IMR-90 (cell line): ENCODE data around the gene HLA-DOA. TPM values are rescaled to one million over a fixed set of nuclear protein-coding genes. Genes with fewer than 3 reads are reported as not detected.

Source experiments
- ATAC-seq: fragments of 200-7000 bp; cut with Tn5 transposase; 2 replicates; pipeline ENCODE4 v1.9.1; 2020; ENCODE audit warnings: low read depth, mild to moderate bottlenecking, moderate library complexity
- BruUV-seq: library from RNA; stranded (reverse); fragments of 400-500 nt; replicated peaks from 2 replicates; lab custom pipeline; 2021; lab: Mats Ljungman, UMichigan
- CTCF ChIA-PET: fragments of 300-600 bp; formaldehyde crosslinking; extraction: SDS; loops from one replicate; lab custom pipeline; 2021; ENCODE audit warnings: antibody characterized with exemption; lab: Yijun Ruan, JAX
- POLR2A ChIA-PET: fragments of 300-600 bp; sonication (Branson Sonifier 250); formaldehyde crosslinking; loops from one replicate; lab custom pipeline; 2022; ENCODE audit warnings: antibody characterized with exemption; ENCODE audit not compliant: unreplicated experiment; lab: Charles Lee
- DNase-seq: peaks from one replicate; pipeline ENCODE4 v3.0.0; 2013
- H2AFZ ChIP-seq: replicated peaks from 2 replicates; pipeline ENCODE3; 2013; ENCODE audit warnings: low read length, mild to moderate bottlenecking; ENCODE audit not compliant: poor library complexity
- H2AK5ac ChIP-seq: 2 replicates; pipeline ENCODE4 v1.6.1; 2013; ENCODE audit warnings: low read depth, low read length, inconsistent platforms
- H2AK9ac ChIP-seq: replicated peaks from 2 replicates; pipeline ENCODE3; 2013; ENCODE audit warnings: mild to moderate bottlenecking, low read depth, low read length, moderate library complexity; ENCODE audit not compliant: poor library complexity
- H2BK120ac ChIP-seq: 2 replicates; pipeline ENCODE4 v1.6.1; 2013; ENCODE audit warnings: low read depth, low read length, inconsistent platforms
- H2BK15ac ChIP-seq: 3 replicates; pipeline ENCODE4 v1.6.1; 2013; ENCODE audit warnings: low read depth, low read length, inconsistent platforms
- H2BK20ac ChIP-seq: 2 replicates; pipeline ENCODE4 v1.6.1; 2013; ENCODE audit warnings: low read depth, mild to moderate bottlenecking, inconsistent platforms, low read length, moderate library complexity
- H2BK5ac ChIP-seq: 2 replicates; pipeline ENCODE4 v1.6.1; 2013; ENCODE audit warnings: mild to moderate bottlenecking, low read depth, low read length, inconsistent platforms; ENCODE audit not compliant: poor library complexity, severe bottlenecking
- H3K14ac ChIP-seq: replicated peaks from 2 replicates; pipeline ENCODE4 v1.6.1; 2013; ENCODE audit warnings: low read depth, low read length, inconsistent platforms
- H3K18ac ChIP-seq: 2 replicates; pipeline ENCODE4 v1.6.1; 2013; ENCODE audit warnings: low read depth, low read length, control low read depth
- H3K23ac ChIP-seq: 2 replicates; pipeline ENCODE4 v1.6.1; 2013; ENCODE audit warnings: low read depth, low read length, inconsistent platforms
- H3K27ac ChIP-seq: 2 replicates; pipeline ENCODE4 v1.5.1; 2013; ENCODE audit warnings: mild to moderate bottlenecking, control low read depth, low read length; ENCODE audit not compliant: insufficient read depth
- H3K27me3 ChIP-seq: 2 replicates; pipeline ENCODE4 v1.6.1; 2013; ENCODE audit warnings: low read length; ENCODE audit not compliant: control insufficient read depth, insufficient read depth
- H3K36me3 ChIP-seq: 2 replicates; pipeline ENCODE4 v1.6.1; 2013; ENCODE audit warnings: low read length, mixed read lengths; ENCODE audit not compliant: control insufficient read depth, insufficient read depth
- H3K4ac ChIP-seq: 2 replicates; pipeline ENCODE4 v1.6.1; 2013; ENCODE audit warnings: low read depth, low read length, inconsistent platforms
- H3K4me1 ChIP-seq: 2 replicates; pipeline ENCODE4 v1.6.1; 2013; ENCODE audit warnings: low read length, mixed read lengths; ENCODE audit not compliant: control insufficient read depth, insufficient read depth
- H3K4me2 ChIP-seq: 2 replicates; pipeline ENCODE4 v1.6.1; 2013; ENCODE audit warnings: low read depth, mild to moderate bottlenecking, control low read depth, low read length, moderate library complexity
- H3K4me3 ChIP-seq: 2 replicates; pipeline ENCODE4 v1.5.1; 2013; ENCODE audit warnings: low read depth, mild to moderate bottlenecking, control low read depth, low read length, moderate library complexity; ENCODE audit not compliant: insufficient read depth
- H3K56ac ChIP-seq: 2 replicates; pipeline ENCODE4 v1.6.1; 2013; ENCODE audit warnings: low read length, inconsistent platforms; ENCODE audit not compliant: insufficient read depth; ENCODE audit errors: extremely low read depth
- H3K79me1 ChIP-seq, 2 experiments: 2 replicates each; pipeline ENCODE4 v1.6.1; 2013; ENCODE audit warnings: low read length in 2 of 2, inconsistent platforms in 1 of 2, low read depth in 1 of 2
- H3K9ac ChIP-seq: 2 replicates; pipeline ENCODE4 v1.6.1; 2013; ENCODE audit warnings: low read depth, low read length, control low read depth
- H3K9me1 ChIP-seq: 2 replicates; pipeline ENCODE4 v1.6.1; 2013; ENCODE audit warnings: low read length, inconsistent platforms; ENCODE audit not compliant: insufficient read depth
- H3K9me3 ChIP-seq: 2 replicates; pipeline ENCODE4 v1.6.1; 2013; ENCODE audit warnings: low read length; ENCODE audit not compliant: control insufficient read depth, insufficient read depth
- H4K20me1 ChIP-seq: 2 replicates; pipeline ENCODE4 v1.6.1; 2013; ENCODE audit warnings: low read length, inconsistent platforms; ENCODE audit not compliant: insufficient read depth
- H4K5ac ChIP-seq: 2 replicates; pipeline ENCODE4 v1.6.1; 2013; ENCODE audit warnings: mild to moderate bottlenecking, low read depth, low read length, control low read depth
- H4K8ac ChIP-seq, 2 experiments: 2 replicates each; pipeline ENCODE4 v1.6.1; 2013; ENCODE audit warnings: low read depth in 2 of 2, low read length in 2 of 2, control low read depth in 1 of 2, inconsistent platforms in 1 of 2
- H4K91ac ChIP-seq: 2 replicates; pipeline ENCODE4 v1.6.1; 2013; ENCODE audit warnings: low read depth, low read length, inconsistent platforms; ENCODE audit not compliant: insufficient read depth
- NFE2L2 ChIP-seq: fragments of 150-350 bp; IDR thresholded peaks from 2 replicates; pipeline ENCODE4 v1.6.1; 2016; ENCODE audit warnings: low read depth, mild to moderate bottlenecking, low read length
- RAD21 ChIP-seq: IDR thresholded peaks from 2 replicates; pipeline ENCODE4 v1.6.1; 2012; ENCODE audit warnings: low read length, improper control_type of control experiment
- SMC3 ChIP-seq: fragments of 150-350 bp; IDR thresholded peaks from 2 replicates; pipeline ENCODE4 v1.6.1; 2016; ENCODE audit warnings: low read depth, mild to moderate bottlenecking, antibody characterized with exemption, low read length, moderate library complexity
- WGBS, 2 experiments: methylation state at CpG; one replicate each; pipeline versions ENCODE4 v1.1.5 to v1.1.7; 2013; ENCODE audit warnings: missing lambda C conversion rate in 2 of 2; ENCODE audit not compliant: insufficient read length in 1 of 2; ENCODE audit errors: extremely low coverage in 2 of 2; 5-methylcytosine and 5-hydroxymethylcytosine counted together
- dilution Hi-C: fragments of 300-500 bp; cut with HindIII; formaldehyde crosslinking; loops from one replicate; pipeline ENCODE4 v1.14.3; 2018; ENCODE audit warnings: low sequenced_read_pairs; ENCODE audit not compliant: unreplicated experiment
- in situ Hi-C: fragments of 300-500 bp; cut with MboI; formaldehyde crosslinking; loops from 3 replicates; pipeline ENCODE4 v1.14.3; 2019; ENCODE audit warnings: low sequenced_read_pairs, inconsistent platforms, mixed read lengths
- intact Hi-C: fragments of 100-400 bp; cut with micrococcal nuclease; formaldehyde crosslinking; loops from 2 replicates; pipeline ENCODE4 v1.10.0; 2022
- polyA plus RNA-seq, 3 experiments: library from polyadenylated mRNA; depleted of rRNA; stranded (reverse); fragments of >200 nt; gene quantifications; 2 replicates each; pipeline ENCODE4 v1.2.3, GENCODE V29; 2012; ENCODE audit warnings: low replicate concordance in 1 of 3
- total RNA-seq: library from RNA; depleted of rRNA; stranded (reverse); fragments of >200 nt; gene quantifications from 2 replicates; pipeline ENCODE4 v1.2.3, GENCODE V29; 2012
- TF ChIP-seq, protein P1 (sequence below): conservative IDR thresholded peaks from 2 replicates; pipeline ENCODE4 v1.5.1; 2012; ENCODE audit warnings: mild to moderate bottlenecking, low read depth, low read length, improper control_type of control experiment

The HLA-DOA gene
- total and polyA plus RNA-seq, 2 of the 4 experiments (the other 2 are of a cell fraction) = not detected

DNA sequence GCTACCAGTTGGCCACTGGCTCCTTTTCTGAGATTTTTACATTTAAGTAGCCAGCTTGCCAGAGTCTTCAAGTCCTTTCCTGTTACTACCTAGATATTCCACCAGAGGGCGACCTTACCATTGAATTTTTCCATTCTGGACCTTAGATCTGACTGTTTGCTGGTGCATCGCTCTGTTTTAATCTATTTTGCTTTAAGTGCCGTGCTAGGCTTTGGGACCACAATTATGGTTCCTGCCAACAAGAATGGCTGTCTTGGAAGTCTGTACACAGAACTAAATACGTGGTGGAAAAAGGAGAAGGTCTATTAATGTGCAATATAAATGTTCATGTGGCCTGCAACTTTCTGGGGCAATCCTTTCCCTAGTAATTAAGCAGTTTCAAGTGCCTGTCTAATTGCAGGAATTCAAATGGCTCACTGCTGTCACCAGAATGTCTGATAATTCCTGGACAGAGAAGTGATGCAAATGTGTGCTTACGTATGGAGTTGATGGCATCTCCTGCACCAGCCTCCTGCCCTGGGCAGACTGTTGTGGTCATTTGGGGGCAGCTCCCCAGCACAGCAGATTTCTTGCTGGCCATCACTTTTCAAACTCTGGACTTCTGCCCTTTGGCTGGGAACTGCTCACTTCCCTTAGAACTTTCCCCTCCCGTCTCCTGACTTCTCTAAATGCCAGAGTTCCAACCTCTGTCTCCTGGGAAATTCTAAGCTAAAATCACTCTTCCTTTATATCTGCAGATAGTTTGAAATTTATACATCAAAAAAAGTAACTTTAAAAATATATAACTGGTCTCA lies 5.6 kb upstream of the HLA-DOA start:
- BruUV-seq = no TSS peak

More for the DNA sequence above, 5.6 kb upstream of the HLA-DOA start:
- H3K18ac ChIP-seq = no peak overlapping the region
- H3K4me3 ChIP-seq = no peak overlapping the region
- no peaks in the 10 kb centered on the region for H4K20me1 ChIP-seq
- no peak overlapping the region for H2BK15ac ChIP-seq
- CTCF ChIA-PET = interaction anchor here (0.7 to 1.3 kb wide), 6 partner anchors 16 to 141 kb away, joined by 3 to 4 read pairs (median 3); no protein-coding TSS in a partner anchor
- intact Hi-C loops = loop anchor here (1.0 to 2.0 kb wide), 4 partner anchors 68 to 233 kb away; no protein-coding TSS in a partner anchor
- no peak overlapping the region for H2AFZ ChIP-seq
- H3K36me3 ChIP-seq = no peaks in the 10 kb centered on the region
- no peak overlapping the region for H4K8ac ChIP-seq
- no peaks in the 10 kb centered on the region for H3K79me1 ChIP-seq
- H3K4me2 ChIP-seq = no peak overlapping the region
- no peak overlapping the region for H3K14ac ChIP-seq
- H3K4ac ChIP-seq = no peak overlapping the region
- peak; percentile 86 for ATAC-seq
- no peak overlapping the region for H3K9ac ChIP-seq
- no peak overlapping the region for H4K5ac ChIP-seq
- no peak overlapping the region for H2BK5ac ChIP-seq
- DNase-seq = peak; percentile 86
- dilution Hi-C loops = no loop called here
- H3K27me3 ChIP-seq = peaks cover 50% of the 10 kb centered on the region
- POLR2A ChIA-PET = no interaction called here
- no peak overlapping the region for H2BK120ac ChIP-seq
- H2AK9ac ChIP-seq = no peak overlapping the region
- H3K9me3 ChIP-seq = no peaks in the 10 kb centered on the region
- no peak overlapping the region for H2BK20ac ChIP-seq
- peak; percentile 67 for TF ChIP-seq RAD21
- TF ChIP-seq SMC3 = peak; percentile 74
- TF ChIP-seq, protein P1, sequence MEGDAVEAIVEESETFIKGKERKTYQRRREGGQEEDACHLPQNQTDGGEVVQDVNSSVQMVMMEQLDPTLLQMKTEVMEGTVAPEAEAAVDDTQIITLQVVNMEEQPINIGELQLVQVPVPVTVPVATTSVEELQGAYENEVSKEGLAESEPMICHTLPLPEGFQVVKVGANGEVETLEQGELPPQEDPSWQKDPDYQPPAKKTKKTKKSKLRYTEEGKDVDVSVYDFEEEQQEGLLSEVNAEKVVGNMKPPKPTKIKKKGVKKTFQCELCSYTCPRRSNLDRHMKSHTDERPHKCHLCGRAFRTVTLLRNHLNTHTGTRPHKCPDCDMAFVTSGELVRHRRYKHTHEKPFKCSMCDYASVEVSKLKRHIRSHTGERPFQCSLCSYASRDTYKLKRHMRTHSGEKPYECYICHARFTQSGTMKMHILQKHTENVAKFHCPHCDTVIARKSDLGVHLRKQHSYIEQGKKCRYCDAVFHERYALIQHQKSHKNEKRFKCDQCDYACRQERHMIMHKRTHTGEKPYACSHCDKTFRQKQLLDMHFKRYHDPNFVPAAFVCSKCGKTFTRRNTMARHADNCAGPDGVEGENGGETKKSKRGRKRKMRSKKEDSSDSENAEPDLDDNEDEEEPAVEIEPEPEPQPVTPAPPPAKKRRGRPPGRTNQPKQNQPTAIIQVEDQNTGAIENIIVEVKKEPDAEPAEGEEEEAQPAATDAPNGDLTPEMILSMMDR = peak; percentile 78
- TF ChIP-seq NFE2L2 = no peak
- 60% methylated on average over 1 of the region's 6 CpGs; no CpG with 5 or more reads in 1 of the 2 experiments for WGBS, 2 experiments
- in situ Hi-C loops = loop anchor here (5.0 to 10.0 kb wide), 2 partner anchors 150 to 232 kb away; no protein-coding TSS in a partner anchor
- H3K27ac ChIP-seq = no peak overlapping the region
- H3K56ac ChIP-seq = no peak overlapping the region
- no peaks in the 10 kb centered on the region; the same call in 1 of the 2 replicates for H3K4me1 ChIP-seq
- H4K91ac ChIP-seq = no peak overlapping the region
- H3K9me1 ChIP-seq = no peaks in the 10 kb centered on the region
- H2AK5ac ChIP-seq = no peak overlapping the region
- no peak overlapping the region for H3K23ac ChIP-seq
